Dendritic cell treated with granulocyte-macrophage colony-stimulating factor and Interleukin-4, amounts not matched to agents 40 ng/mL and 50 ng/mL, for 4 days (primary cell): ENCODE measurements around the gene THEMIS.
"Not testable (repeated sequence)": the region's sequence is repeated elsewhere in the genome, so short reads cannot be mapped to it uniquely, and the experiment has no call there.

Experiments
- H3K27ac Mint-ChIP-seq: one replicate; pipeline ENCODE4 v1.8.0; 2022; ENCODE audit warnings: mild to moderate bottlenecking, mixed read lengths
- H3K27me3 Mint-ChIP-seq: one replicate; pipeline ENCODE4 v1.8.0; 2022; ENCODE audit warnings: mild to moderate bottlenecking, mixed read lengths
- H3K36me3 Mint-ChIP-seq: one replicate; pipeline ENCODE4 v1.8.0; 2022; ENCODE audit warnings: low read depth, mixed read lengths
- H3K4me1 Mint-ChIP-seq: one replicate; pipeline ENCODE4 v1.8.0; 2022; ENCODE audit warnings: low read depth, mixed read lengths
- H3K4me3 Mint-ChIP-seq: one replicate; pipeline ENCODE4 v1.8.0; 2022; ENCODE audit warnings: mild to moderate bottlenecking, moderate library complexity, mixed read lengths
- H3K9me3 Mint-ChIP-seq: one replicate; pipeline ENCODE4 v1.8.0; 2022; ENCODE audit warnings: mixed read lengths
- intact Hi-C: fragments of 100-400 bp; cut with micrococcal nuclease; formaldehyde crosslinking; loops from one replicate; pipeline ENCODE4 v1.15.0; 2022

Gene THEMIS

DNA sequence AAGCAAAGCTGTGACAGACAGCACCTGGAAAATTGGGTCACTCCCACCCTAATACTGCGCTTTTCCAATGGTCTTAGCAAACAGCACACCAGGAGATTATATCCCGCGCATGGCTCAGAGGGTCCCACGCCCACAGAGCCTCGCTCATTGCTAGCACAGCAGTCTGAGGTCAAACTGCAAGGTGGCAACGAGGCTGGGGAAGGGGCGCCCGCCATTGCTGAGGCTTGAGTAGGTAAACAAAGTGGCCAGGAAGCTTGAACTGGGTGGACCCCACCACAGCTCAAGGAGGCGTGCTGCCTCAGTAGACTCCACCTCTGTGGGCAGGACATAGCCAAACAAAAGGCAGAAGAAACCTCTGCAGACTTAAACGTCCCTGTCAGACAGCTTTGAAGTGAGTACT lies 25.6 kb upstream of the THEMIS start:
- H3K36me3 Mint-ChIP-seq, intact Hi-C loops, H3K4me3 Mint-ChIP-seq, H3K4me1 Mint-ChIP-seq, H3K27ac Mint-ChIP-seq, H3K27me3 Mint-ChIP-seq: not testable (repeated sequence)
- H3K9me3 Mint-ChIP-seq: peaks cover 74% of the 10 kb centered on the region

GRCh38 chr6:127924440-127924839 lies 23.6 kb upstream of the THEMIS start:
- intact Hi-C loops: no loop called here
- Mint-ChIP-seq H3K4me3 (no peak overlapping the region), H3K9me3 (peaks cover 74% of the 10 kb centered on the region), H3K36me3 (no peaks in the 10 kb centered on the region), H3K27me3 (no peaks in the 10 kb centered on the region), H3K4me1 (no peaks in the 10 kb centered on the region), H3K27ac (no peak overlapping the region)

- Mint-ChIP-seq H3K9me3 (peaks cover 69% of the 10 kb centered on the region), H3K27ac (no peak overlapping the region), H3K27me3 (no peaks in the 10 kb centered on the region), H3K4me1 (no peaks in the 10 kb centered on the region), H3K4me3 (no peak overlapping the region), H3K36me3 (no peaks in the 10 kb centered on the region)
- intact Hi-C loops: no loop called here
These were observed 23.2 kb upstream of the THEMIS start for GRCh38 chr6:127924031-127924430.

GRCh38 chr6:127923135-127923534 lies 22.3 kb upstream of the THEMIS start:
- Mint-ChIP-seq H3K4me3 (no peak overlapping the region), H3K4me1 (no peaks in the 10 kb centered on the region), H3K27me3 (no peaks in the 10 kb centered on the region), H3K9me3 (peaks cover 62% of the 10 kb centered on the region), H3K27ac (no peak overlapping the region), H3K36me3 (no peaks in the 10 kb centered on the region)
- intact Hi-C loops: no loop called here

DNA sequence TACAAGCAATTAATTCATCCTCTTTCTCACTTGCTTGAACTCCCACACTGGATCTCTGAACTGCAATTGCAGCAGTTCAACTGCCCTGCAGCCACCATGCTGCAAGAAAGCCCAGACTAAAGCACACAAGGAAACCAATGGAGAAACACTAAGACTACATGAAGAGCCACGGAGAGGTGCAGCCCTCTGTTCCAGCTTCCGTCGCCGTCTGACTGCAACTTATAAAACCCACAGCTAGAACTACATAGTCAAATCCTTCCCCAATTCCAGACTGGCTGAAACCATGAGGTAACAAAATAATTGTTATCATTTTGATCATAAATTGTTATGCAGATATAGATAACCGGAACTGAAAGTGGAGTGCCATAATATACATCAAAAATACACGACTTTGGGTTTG lies 21.1 kb upstream of the THEMIS start:
- Mint-ChIP-seq H3K36me3 (no peaks in the 10 kb centered on the region), H3K9me3 (peaks cover 52% of the 10 kb centered on the region), H3K27me3 (no peaks in the 10 kb centered on the region), H3K4me3 (no peak overlapping the region), H3K4me1 (no peaks in the 10 kb centered on the region), H3K27ac (no peak overlapping the region)
- intact Hi-C loops: no loop called here

DNA sequence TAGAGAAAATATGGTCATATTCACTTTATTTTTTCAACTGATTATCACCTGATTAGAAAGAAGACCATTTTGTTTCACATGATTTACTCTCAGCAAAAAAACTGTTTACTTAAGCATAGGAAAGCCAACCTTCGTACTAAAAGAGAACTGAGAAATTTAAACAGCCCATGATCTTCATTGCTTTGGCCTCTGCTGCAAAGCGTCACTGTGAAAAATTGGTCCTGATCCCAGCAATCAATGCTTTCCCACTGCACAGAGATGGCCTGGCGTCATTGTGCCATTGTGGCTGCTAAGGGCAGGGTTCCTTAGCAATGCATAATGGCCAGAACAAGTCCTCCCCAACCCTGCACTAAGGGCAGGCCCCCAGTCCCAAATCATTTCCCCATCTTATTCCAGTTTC lies 19.9 kb upstream of the THEMIS start:
- Mint-ChIP-seq H3K27ac (no peak overlapping the region), H3K4me3 (no peak overlapping the region), H3K4me1 (no peaks in the 10 kb centered on the region), H3K9me3 (peaks cover 40% of the 10 kb centered on the region), H3K27me3 (no peaks in the 10 kb centered on the region), H3K36me3 (no peaks in the 10 kb centered on the region)
- intact Hi-C loops: no loop called here

- H3K4me3 Mint-ChIP-seq: no peak overlapping the region
- no peaks in the 10 kb centered on the region for H3K4me1 Mint-ChIP-seq
- H3K27me3 Mint-ChIP-seq: no peaks in the 10 kb centered on the region
- peaks cover 20% of the 10 kb centered on the region for H3K9me3 Mint-ChIP-seq
- H3K27ac Mint-ChIP-seq: no peak overlapping the region
- no peaks in the 10 kb centered on the region for H3K36me3 Mint-ChIP-seq
- intact Hi-C loops: no loop called here
These were observed 17.9 kb upstream of the THEMIS start for GRCh38 chr6:127918506-127919427.

GRCh38 chr6:127917766-127918165 lies 16.9 kb upstream of the THEMIS start:
- no peak overlapping the region for H3K4me3 Mint-ChIP-seq

GRCh38 chr6:127914240-127914639 lies 13.4 kb upstream of the THEMIS start:
- H3K27ac Mint-ChIP-seq: no peak overlapping the region
- H3K4me1 Mint-ChIP-seq: no peaks in the 10 kb centered on the region
- intact Hi-C loops: no loop called here
- no peaks in the 10 kb centered on the region for H3K9me3 Mint-ChIP-seq
- no peaks in the 10 kb centered on the region for H3K36me3 Mint-ChIP-seq
- no peak overlapping the region for H3K4me3 Mint-ChIP-seq
- H3K27me3 Mint-ChIP-seq: no peaks in the 10 kb centered on the region

More at GRCh38 chr6:127917766-127918165, 16.9 kb upstream of the THEMIS start:
- Mint-ChIP-seq H3K4me1 (no peaks in the 10 kb centered on the region), H3K9me3 (peaks cover 10% of the 10 kb centered on the region), H3K27ac (no peak overlapping the region), H3K27me3 (no peaks in the 10 kb centered on the region), H3K36me3 (no peaks in the 10 kb centered on the region)
- intact Hi-C loops: no loop called here

- Mint-ChIP-seq H3K27me3 (no peaks in the 10 kb centered on the region), H3K9me3 (no peaks in the 10 kb centered on the region), H3K36me3 (no peaks in the 10 kb centered on the region), H3K27ac (no peak overlapping the region), H3K4me3 (no peak overlapping the region), H3K4me1 (no peaks in the 10 kb centered on the region)
- intact Hi-C loops: no loop called here
These were observed 12.1 kb upstream of the THEMIS start for GRCh38 chr6:127912914-127913313.

DNA sequence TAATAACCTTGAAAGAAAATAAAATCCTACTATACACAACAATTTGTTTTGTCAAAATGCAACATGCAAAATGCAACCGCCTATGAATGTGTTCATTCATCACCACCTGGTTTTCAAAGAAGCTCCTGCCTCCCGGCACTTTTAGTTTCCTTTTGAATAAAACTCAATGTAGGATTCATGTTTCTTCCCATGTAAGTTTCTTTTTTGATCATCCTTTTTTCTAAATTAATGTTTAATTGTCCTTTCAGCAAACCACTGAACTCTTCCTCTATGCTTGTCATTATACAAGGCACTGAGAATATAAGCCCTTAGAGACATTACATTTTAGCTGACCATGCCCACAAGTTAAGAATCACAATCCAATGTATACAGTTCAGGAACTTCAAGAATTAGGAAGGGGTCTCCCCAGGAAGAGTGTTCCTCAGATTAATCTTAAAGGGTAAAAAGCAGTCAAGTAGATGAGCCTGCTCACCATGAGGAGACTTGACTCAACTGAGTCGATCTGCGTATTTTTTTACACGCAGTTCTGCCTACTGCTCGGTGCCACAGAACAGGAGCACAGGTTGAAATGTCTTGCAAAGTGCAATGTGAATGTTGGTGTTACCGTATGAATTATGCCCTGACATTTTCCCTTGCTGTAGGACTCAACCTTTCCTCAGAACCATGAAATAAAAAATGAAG lies 7.2 kb upstream of the THEMIS start:
- Mint-ChIP-seq H3K4me1 (no peaks in the 10 kb centered on the region), H3K36me3 (no peaks in the 10 kb centered on the region), H3K4me3 (no peak overlapping the region), H3K9me3 (peaks cover 14% of the 10 kb centered on the region), H3K27ac (no peak overlapping the region), H3K27me3 (no peaks in the 10 kb centered on the region)
- intact Hi-C loops: no loop called here

GRCh38 chr6:127904160-127904559 lies 3.3 kb upstream of the THEMIS start:
- intact Hi-C loops: no loop called here
- Mint-ChIP-seq H3K4me1 (no peaks in the 10 kb centered on the region), H3K27ac (no peak overlapping the region), H3K4me3 (no peak overlapping the region), H3K9me3 (peaks cover 20% of the 10 kb centered on the region), H3K27me3 (no peaks in the 10 kb centered on the region), H3K36me3 (no peaks in the 10 kb centered on the region)

- Mint-ChIP-seq H3K27me3 (no peaks in the 10 kb centered on the region), H3K4me3 (no peak overlapping the region), H3K4me1 (no peaks in the 10 kb centered on the region), H3K27ac (no peak overlapping the region), H3K9me3 (peaks cover 20% of the 10 kb centered on the region), H3K36me3 (no peaks in the 10 kb centered on the region)
- intact Hi-C loops: no loop called here
These were observed 2.1 kb upstream of the THEMIS start for GRCh38 chr6:127902933-127903332.

DNA sequence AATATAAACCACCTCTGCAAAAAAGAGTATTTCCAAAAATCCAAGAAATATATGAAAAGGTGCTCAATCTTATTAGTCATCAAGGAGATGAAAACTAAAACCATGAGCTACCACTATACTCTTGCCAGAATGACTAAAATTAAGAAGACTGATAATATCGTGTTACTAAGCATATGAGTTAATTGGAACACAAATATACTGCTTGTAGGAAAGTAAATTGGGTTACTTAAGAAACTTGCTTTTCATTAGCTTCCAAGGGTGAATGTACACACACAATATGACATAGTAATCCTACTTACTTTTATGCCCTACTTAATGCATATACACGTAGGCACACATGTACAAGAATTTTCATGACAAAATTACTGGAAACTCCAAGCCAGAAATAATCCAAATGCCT lies 3.4 kb downstream of the THEMIS start:
- Mint-ChIP-seq H3K27me3 (no peaks in the 10 kb centered on the region), H3K4me1 (no peaks in the 10 kb centered on the region), H3K27ac (no peak overlapping the region), H3K4me3 (no peak overlapping the region), H3K36me3 (no peaks in the 10 kb centered on the region), H3K9me3 (peaks cover under 1% of the 10 kb centered on the region)
- intact Hi-C loops: no loop called here
